Left ventricle myocardium inferior (tissue), 1 donor: ENCODE measurements around the gene UBL7. TPM values are rescaled to one million over a fixed set of nuclear protein-coding genes. Genes with fewer than 3 reads are reported as not detected.

Source experiments
- DNase-seq: peaks from one replicate; pipeline ENCODE4 v3.0.0-alpha.2; 2020
- H3K27ac ChIP-seq: fragments of 200-600 bp; replicated peaks from 2 replicates; pipeline ENCODE4 v1.8.0; 2021
- H3K27me3 ChIP-seq: fragments of 200-600 bp; 2 replicates; pipeline ENCODE4 v1.8.0; 2021; ENCODE audit warnings: low read depth
- H3K36me3 ChIP-seq: fragments of 200-600 bp; 2 replicates; pipeline ENCODE4 v1.8.0; 2021
- H3K4me1 ChIP-seq: fragments of 200-600 bp; 2 replicates; pipeline ENCODE4 v1.8.0; 2021
- H3K4me3 ChIP-seq: fragments of 200-600 bp; 2 replicates; pipeline ENCODE4 v1.8.0; 2021; ENCODE audit warnings: mild to moderate bottlenecking, moderate library complexity
- H3K9me3 ChIP-seq: fragments of 200-600 bp; replicated peaks from 2 replicates; pipeline ENCODE4 v1.8.0; 2021
- intact Hi-C: fragments of 100-400 bp; cut with micrococcal nuclease; formaldehyde crosslinking; loops from one replicate; pipeline ENCODE4 v1.11.0; 2022
- total RNA-seq: library from RNA; stranded (reverse); fragmentation: NEBNext Ultra II Directional; extraction: Animal tissue kit (Norgen Biotek cat#: 25700); gene quantifications from one replicate; pipeline ENCODE4 v1.2.1, GENCODE V29; 2021
- TF ChIP-seq, protein P1 (sequence below): fragments of 200-600 bp; IDR thresholded peaks from 2 replicates; pipeline ENCODE4 v1.8.0; 2021; ENCODE audit warnings: antibody characterized with exemption, mild to moderate bottlenecking, borderline replicate concordance
- donor health status: DM: no; HTN: yes; CAD: no; lungs with severe emphysema.

Gene UBL7
- total RNA-seq, 1 donor from 2014 or later = 52.3 TPM

DNA sequence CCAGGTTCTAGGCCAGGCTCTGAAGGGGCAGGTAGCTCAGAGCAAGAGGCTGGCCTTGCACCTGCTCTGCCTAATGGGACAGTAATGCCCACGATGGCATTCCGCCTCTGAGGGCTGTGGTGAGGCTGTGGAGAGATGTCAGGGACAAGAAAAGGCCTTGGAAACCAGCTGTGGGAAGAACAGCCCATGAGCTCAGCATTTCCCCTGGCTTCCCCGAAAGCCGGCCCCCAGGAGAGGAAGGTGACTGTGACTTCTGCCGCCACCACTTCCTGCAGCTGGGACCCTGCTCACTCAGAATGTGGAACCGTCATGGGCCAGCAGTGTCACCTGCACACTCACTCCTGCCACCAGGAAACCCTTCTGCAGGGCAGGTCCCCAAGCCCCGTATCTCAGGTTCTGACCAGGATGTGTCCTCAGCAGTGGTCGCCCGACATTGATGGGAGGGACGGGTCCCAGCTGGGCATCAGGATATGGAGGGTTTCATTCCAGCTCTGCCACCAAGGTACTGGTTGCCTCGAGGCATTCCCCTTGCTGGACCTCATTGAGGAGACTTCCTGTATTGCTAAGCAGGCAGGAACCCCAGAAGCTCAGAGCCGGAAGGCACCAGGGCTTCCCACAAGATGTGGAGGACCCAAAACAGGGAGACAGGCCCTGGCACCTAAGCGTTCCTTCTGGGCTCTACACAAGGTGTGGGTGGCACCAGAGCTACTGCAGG lies 57.9 kb downstream of the UBL7 start:
- intact Hi-C loops = no loop called here
- H3K9me3 ChIP-seq = no peaks in the 10 kb centered on the region
- H3K4me3 ChIP-seq = no peak overlapping the region
- H3K4me1 ChIP-seq = peaks cover 24% of the 10 kb centered on the region
- no peaks in the 10 kb centered on the region for H3K36me3 ChIP-seq
- H3K27me3 ChIP-seq = peaks cover 2% of the 10 kb centered on the region
- DNase-seq = no peak
- TF ChIP-seq, protein P1, sequence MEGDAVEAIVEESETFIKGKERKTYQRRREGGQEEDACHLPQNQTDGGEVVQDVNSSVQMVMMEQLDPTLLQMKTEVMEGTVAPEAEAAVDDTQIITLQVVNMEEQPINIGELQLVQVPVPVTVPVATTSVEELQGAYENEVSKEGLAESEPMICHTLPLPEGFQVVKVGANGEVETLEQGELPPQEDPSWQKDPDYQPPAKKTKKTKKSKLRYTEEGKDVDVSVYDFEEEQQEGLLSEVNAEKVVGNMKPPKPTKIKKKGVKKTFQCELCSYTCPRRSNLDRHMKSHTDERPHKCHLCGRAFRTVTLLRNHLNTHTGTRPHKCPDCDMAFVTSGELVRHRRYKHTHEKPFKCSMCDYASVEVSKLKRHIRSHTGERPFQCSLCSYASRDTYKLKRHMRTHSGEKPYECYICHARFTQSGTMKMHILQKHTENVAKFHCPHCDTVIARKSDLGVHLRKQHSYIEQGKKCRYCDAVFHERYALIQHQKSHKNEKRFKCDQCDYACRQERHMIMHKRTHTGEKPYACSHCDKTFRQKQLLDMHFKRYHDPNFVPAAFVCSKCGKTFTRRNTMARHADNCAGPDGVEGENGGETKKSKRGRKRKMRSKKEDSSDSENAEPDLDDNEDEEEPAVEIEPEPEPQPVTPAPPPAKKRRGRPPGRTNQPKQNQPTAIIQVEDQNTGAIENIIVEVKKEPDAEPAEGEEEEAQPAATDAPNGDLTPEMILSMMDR = no peak
- no peak overlapping the region for H3K27ac ChIP-seq

DNA sequence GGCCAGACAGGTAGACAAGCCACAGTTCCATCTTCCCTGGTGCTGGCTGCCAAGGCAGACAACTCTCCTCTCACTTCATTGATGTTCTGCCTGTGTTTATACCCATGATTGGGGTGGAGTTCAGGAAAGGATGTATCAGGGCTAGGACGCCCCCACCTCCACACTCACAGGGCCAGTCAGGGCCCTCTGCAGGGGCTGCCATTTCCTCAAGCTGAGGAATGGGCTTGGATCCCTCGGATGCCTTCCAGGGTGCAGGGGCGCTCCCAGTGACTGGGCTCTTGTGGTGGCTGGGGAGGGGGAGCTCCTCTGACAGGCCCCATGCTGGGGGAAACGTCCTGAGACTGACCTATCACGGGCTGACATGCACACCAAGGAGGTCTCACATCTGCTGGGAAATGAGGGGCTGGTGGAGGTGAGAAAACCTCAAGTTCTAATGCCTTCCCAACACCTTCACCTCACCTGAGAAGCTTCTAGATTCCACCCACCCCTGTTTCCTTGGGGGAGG lies 58.6 kb downstream of the UBL7 start:
- Histone ChIP-seq H3K4me1 (peaks cover 24% of the 10 kb centered on the region), H3K36me3 (no peaks in the 10 kb centered on the region), H3K9me3 (no peaks in the 10 kb centered on the region), H3K27me3 (no peaks in the 10 kb centered on the region), H3K4me3 (no peak overlapping the region), H3K27ac (no peak overlapping the region)
- intact Hi-C loops = no loop called here
- TF ChIP-seq, protein P1 = no peak
- DNase-seq = no peak

DNA sequence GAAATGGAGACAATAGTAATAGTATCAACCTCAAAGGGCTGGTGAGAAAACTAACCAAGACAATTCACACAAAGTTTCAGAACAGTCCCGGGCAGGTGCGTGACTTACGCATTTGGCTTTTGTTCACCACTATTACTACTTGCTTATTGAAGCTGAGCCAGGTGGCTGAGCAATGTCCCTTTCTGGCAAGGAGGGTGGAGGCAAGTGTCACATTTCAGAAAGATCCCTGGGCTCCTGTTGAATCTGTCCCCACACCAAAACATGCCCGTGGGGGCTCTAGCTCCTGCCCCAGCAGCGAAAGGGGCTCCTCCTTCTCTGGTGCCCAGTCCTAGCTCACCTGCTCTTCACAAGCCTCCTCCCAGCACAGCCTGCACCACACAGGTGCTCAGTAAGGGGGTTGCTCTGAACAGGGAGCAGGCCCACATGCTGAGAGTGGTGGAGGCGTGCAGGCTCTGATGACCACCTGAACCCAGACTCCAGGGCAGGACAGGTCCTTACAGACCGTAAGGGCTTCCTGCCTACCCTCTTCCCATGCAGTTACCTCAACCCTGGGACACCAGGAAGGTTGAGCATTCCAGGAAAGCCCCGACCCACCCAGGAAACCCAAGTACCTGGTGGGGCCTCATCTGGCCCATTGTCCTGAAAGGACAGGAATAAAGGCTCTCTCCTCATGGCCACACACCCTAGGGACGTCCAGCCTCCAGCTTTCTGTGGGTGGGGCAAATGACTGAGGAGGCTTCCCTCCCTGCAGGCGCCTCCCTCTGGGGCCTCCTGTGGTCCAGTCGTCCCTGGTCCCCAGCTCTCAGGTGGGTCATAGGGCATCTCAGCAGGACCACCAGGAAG lies 59.8 kb downstream of the UBL7 start:
- no peak for DNase-seq
- no peak overlapping the region for H3K4me3 ChIP-seq

DNA sequence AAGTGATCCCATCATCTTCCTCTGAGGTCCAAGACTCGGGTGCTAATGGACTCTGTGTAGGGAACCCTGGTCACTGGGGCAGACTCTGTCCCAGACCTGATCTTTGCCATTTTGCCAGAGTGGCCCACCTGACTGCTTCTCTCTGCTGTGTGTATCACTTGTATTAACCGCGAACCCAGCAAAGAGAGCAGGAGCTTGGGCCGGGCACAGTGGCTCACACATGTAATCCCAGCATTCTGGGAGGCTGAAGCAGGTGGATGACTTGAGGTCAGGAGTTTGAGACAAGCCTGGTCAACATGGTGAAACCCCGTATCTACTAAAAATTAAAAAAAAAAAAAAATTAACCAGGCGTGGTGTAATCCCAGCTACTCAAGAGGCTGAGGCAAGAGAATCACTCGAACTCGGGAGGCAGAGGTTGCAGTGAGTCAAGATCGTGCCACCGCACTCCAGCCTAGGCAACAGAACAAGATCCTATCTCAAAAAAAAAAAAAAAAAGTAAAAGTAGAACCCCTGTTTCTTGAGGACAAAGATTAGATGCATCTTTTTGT lies 60.6 kb downstream of the UBL7 start:
- TF ChIP-seq, protein P1 = no peak
- Histone ChIP-seq H3K27me3 (no peaks in the 10 kb centered on the region), H3K36me3 (no peaks in the 10 kb centered on the region), H3K9me3 (no peaks in the 10 kb centered on the region), H3K4me1 (peaks cover 24% of the 10 kb centered on the region), H3K4me3 (no peak overlapping the region), H3K27ac (no peak overlapping the region)
- intact Hi-C loops = no loop called here
- DNase-seq = no peak

More for the DNA sequence above, 59.8 kb downstream of the UBL7 start:
- H3K27ac ChIP-seq = no peak overlapping the region
- no peaks in the 10 kb centered on the region for H3K9me3 ChIP-seq
- no peaks in the 10 kb centered on the region for H3K36me3 ChIP-seq
- H3K4me1 ChIP-seq = peaks cover 24% of the 10 kb centered on the region
- H3K27me3 ChIP-seq = no peaks in the 10 kb centered on the region
- intact Hi-C loops = no loop called here
- TF ChIP-seq, protein P1 = no peak

DNA sequence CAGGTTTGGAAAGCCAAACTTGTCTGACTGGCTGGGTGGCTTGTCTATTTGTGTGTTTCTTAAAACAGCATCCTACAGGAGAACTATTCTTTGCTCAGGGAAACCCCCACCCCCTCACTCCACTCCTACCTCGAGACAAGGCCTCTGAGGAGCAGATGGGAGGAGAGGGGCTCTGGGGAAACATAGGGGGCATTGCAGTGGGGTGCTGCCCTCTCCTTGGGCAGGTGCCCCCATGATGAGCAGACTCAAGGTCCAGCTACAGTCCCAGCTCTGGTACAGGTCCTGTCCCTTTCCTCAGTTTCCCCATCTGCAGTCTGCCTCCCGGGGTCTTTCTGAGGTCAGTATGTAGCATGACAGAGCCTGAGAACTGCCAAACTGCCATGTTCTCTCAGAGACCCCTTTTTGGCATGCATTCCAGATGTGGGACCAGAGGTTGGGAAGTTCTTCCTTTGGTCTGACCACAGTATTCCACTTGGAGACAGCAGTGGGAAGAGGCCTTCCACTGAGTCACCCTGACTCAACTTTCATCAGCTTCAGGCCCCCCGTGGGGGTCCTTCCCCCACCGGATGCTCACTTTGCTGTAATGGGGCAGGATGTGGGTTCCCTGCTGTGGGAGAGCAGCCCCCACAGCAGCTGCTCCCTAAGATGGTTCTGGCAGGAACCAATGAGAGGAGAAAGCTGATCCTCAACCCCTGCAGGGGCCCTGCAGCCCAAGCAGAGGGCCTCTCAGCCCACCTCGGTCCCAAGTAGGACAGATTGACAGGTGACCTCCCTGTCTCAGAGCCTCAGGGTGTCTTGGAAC lies 61.2 kb downstream of the UBL7 start:
- H3K4me1 ChIP-seq = peaks cover 30% of the 10 kb centered on the region
- H3K4me3 ChIP-seq = no peak overlapping the region
- intact Hi-C loops = no loop called here
- H3K27ac ChIP-seq = no peak overlapping the region
- TF ChIP-seq, protein P1 = no peak
- H3K36me3 ChIP-seq = no peaks in the 10 kb centered on the region
- H3K9me3 ChIP-seq = no peaks in the 10 kb centered on the region
- DNase-seq = no peak
- H3K27me3 ChIP-seq = no peaks in the 10 kb centered on the region
